Measurements from ENCODE around the gene COL4A1.

COL4A1 gene

GRCh38 chr13:110233951-110234280 is 73.0 kb downstream of the COL4A1 start:
- DNase-seq = no peak

DNA sequence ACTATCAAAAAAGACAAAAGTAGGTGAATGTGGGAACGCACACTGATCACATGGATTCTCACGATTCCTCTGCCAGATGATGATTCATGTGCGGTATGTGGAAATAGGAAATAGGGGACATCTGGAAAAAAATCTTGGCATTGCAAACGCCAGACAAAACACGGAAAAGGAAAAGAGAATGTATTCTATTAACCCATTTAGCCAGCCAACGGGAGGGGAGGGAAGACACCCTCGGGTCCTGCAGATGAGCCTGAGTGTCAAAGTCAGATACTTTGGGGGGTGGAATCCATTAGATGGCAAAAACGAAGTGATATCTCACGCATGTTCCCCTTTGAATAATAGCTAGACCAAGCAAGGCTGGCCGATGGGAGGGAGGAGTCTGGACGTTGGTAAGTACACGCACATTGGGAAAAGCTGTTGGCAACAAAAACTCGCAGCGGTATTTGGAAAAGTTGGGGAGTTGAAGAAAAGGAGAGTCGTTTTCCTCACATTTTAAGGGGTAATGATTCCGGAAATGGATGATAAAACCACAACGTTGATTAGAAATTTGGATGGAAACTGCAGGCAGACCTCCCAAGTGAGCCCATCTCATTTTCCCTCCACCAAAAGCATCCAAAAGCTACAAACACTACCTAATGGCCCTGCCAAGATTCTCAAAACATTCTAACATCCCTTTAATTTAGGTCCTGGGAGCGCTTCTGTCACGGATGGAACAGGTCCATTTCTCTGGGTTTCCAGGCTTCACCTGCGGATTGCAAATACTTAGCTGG is 73.6 kb downstream of the COL4A1 start:
- no peak for DNase-seq

DNA sequence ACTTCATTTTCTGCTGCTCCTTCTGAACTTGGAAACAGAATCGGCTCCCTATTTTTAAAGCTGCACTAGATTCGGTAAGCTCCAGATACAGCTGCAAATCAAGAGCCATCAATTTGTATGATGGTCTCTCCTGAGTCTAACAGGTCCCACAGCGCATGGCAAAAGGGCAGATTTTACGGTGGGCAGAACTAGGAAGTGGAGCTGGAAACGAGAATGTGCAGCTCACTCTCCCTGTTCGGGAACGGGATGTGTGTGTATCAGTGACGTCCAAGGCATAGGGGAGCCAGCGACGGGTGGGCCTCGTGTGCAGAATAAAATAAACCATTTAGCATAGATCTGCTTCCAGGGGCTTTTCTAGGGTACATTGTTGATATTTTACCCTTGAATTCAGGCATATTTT is 74.2 kb downstream of the COL4A1 start:
- DNase-seq = no peak

DNA sequence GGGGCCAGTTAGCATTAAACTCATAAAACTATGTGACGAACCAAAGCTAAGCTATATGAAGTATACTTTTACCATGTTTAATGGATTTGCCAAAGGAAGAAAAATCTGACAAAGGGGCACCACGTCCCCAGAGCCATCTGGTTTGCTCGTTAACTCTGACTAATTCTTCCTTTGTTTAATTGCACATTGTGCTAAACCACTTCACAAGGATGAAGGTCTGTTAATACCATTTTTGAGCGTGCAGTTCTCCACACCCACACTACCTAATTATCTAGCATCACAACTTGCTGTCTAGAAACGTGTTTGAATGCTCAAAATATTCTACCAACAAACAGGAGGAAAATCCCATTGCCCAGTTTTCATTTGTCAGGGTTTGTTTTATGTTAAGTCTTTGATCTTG is 74.8 kb downstream of the COL4A1 start:
- no peak for DNase-seq

DNA sequence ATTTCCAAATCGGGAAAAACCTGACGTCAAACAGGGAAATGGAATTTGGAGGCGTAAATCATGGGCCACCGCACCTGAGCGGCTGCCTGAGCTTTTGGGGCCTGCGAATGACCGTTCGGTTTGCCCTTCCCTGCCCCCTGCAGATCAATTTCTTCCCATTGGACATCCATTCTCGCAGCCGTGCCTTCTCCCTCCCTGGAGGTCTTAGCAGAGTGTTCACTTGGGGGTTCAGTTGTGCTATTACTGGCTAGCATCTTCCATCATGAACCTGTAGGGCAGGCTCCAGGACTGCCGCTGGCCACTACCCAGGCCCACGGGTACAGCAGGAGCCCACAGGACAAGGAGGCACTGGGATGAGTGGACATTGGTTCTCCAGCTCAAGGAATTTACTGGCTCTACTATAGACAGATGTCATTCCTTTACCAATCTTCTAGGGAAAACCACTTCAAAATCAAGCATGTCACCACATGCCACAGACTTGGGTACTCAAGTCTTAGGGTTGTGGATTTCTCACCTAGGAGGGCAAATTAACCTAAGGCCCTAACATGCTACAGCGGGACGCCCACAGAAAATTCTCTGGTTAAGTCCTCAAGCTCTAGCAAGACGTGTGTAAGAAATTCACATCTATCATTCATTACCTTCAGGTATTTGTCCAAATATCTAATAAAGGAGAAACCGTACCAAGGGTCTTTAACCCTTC is 75.5 kb downstream of the COL4A1 start:
- no peak for DNase-seq

GRCh38 chr13:110230661-110231347 is 76.2 kb downstream of the COL4A1 start:
- no peak for DNase-seq

DNA sequence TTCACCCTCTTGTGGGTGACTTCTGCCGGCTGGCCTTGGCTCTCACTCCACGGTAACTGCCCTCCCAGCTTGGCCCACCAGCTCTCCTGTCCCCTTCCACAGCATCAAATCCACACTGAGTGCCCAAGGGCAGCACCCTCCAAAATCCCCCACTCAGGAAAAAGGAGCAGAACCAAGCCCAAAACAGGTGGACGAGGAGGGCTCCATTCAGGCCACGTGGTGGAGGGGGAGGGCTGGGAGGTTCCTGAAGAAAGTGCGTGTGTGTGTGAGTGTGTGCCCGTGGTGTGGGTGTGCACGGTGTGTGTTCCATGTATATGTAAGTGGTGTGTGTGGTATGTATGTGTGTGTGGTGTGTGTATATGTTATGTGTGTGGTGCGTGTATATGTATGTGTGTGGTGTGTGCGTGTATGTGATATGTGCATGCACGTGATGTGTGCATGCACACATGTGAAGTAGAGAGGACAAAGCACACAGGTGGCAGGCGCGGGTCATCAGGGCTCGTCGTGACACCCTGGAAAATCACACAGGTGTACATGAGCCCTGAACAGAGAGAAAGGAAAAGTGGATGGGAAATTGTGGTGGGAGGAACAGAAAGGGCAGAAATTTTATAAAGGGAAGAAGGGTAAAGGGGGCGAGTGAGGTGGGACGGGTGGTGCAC is 76.9 kb downstream of the COL4A1 start:
- no peak for DNase-seq

DNA sequence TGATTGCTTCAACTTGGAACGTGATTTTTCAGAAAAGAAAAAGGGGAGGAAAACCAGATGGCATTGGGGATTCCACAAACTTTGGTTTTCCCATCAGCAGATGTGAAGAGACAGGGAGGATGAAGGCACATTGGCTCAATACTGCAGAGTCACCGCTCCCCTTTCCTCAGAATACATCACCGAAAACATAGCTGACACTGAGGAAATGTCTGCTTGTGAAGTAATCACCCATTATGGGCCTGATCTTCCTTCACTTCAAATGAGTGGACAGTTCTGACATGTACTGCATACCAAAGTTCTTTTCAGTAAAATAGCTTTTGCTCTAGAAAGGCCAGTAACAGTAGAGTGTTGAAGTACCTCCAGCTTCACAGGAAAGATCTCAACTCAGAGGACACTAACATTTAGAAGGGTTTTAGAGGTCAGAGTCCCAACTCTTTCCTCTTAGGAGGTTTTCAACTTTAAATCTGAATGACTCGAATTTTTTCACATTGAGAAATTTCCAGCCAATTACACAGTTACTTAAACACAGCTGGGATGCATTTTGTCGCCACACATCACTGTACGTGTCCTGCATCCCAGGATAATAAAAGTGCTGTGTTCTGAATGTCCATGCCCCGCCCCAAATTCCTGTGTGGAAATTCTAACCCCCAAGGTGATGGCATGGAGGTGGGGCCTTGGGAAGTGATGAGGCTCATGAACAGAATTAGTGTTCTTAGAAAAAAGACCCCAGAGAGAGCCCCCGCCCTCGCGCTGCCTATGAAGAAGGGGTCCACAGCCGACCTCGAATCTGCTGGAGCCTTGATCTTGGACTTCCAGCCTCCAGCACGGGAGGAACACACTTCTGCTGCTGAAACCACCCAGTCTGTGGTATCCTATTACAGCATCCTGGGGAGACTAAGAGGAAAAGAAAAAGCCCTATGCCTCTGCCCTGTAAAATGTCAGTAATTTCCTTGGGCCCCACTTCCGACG is 77.7 kb downstream of the COL4A1 start:
- DNase-seq = no peak

GRCh38 chr13:110227864-110228643 is 78.9 kb downstream of the COL4A1 start:
- DNase-seq = no peak

DNA sequence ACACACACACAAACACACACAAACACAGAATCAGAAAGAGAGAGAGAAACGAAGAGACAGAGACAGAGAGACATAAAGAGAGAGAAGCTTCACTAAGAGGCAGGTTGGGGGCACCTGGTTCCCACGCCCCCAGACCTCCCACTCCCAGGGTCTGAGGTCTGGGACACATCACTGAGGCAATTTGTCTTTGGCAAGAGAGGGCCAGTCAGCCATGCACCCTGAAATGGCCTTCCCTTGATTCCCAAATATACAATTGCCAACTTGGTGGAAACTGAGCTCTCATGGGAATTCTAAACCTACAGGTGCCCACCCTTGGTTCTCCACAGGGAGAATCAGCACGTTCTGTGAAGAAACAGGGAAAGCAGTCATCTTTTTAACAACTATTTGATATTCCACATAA is 79.5 kb downstream of the COL4A1 start:
- DNase-seq = no peak

- DNase-seq = no peak
Measured at GRCh38 chr13:110225609-110226574, 81.1 kb downstream of the COL4A1 start.

DNA sequence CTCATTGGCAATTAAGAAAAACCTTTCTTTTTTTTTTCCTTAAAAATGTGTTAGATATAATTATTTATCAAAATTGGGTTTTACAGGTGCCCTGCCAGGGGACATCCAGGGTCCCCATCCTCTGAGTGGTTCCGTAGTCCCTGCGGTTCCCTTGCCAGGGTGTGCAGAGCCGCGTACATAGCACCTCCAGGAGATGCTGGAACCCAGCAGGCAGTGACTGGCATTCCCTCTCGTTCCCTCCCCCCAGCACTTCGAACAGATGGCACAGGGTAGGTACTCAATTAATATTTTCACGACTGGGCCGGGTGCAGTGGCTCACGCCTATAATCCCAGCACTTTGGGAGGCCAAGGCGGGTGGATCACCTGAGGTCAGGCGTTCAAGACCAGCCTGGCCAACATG is 82.0 kb downstream of the COL4A1 start:
- no peak for DNase-seq

DNA sequence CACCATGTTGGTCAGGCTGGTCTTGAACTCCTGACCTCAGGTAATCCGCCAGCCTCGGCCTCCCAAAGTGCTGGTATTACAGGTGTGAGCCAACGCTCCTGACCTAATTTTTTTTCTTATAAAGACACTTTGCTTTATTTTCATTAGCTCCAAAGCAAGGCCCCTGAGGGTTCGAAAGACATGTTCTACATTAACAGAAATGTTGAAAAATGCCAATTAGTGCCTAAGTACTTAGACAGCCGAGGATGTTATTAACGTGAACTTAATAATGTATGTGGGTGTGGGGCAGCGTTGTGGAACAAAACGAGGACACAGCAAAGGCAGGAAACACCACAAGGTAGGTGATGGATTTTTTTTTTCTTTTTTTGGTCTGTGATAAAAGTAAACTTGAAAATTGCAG is 82.4 kb downstream of the COL4A1 start:
- DNase-seq = no peak

DNA sequence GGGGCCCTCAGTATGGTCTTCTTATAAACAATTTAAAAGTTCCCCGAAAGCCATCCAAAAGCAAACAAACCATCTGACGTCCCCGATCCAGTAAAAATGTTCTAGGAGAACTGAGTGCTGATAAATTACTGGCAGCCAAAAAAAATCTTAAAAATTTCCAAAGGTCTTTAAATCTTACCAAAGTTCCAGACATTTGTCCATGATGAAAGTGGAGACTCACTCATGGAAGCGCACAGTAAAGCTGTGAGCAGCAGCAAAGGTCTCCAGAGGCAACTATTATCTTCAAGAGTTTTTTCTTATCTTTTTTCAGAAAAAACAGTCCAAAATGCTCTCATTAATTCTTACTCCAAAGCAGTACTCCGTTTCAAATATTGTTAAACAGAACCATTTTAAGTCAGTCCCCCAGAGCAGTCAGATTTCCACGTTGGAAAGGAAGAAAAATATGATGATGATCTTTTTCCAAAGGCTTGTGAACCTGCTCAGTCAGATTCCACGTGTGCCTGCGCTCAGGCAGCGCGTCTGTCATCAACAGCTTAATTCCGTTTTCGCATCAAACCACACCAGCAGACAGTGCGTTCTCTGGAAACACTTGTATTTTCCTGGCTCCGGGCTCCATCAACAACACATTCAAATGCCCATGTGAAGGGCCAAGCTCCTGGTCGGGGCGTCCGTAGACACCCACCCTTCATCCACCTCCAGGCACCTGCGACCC is 85.4 kb downstream of the COL4A1 start:
- DNase-seq = no peak

DNA sequence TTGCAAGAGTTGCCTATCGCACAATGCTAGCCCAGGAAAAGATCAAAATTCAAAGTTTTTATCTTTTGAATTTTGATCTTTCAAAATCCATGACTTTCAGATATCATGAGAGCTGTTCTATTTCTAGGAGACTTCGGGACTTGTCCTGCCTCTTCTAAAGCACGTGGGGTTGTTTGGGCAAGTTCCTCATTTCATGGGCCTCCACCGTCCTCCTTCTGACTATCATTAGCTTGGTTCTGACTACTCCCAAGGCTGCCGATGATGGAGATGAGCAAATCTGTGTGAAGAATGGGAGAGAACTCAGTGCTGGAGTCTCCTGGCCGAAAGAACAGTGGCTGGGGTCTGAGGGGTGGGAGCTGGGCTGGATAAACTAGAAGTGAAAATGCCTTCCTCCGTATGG is 86.5 kb downstream of the COL4A1 start:
- no peak for DNase-seq

- DNase-seq = no peak
Measured at GRCh38 chr13:110218581-110219201, 88.3 kb downstream of the COL4A1 start.

GRCh38 chr13:110217811-110218210 is 89.1 kb downstream of the COL4A1 start:
- DNase-seq = no peak

GRCh38 chr13:110217085-110217484 is 89.9 kb downstream of the COL4A1 start:
- no peak for DNase-seq

- DNase-seq = no peak
Measured at GRCh38 chr13:110216398-110217041, 90.4 kb downstream of the COL4A1 start.

Data from activated naive CD4-positive, alpha-beta T cell (primary cell).